Panc1 (cell line): ENCODE results near the gene TUB.

ENCODE experiments used
- CTCF ChIP-seq: fragments of 450-650 bp; IDR thresholded peaks from 2 replicates; pipeline ENCODE4 v1.5.1; 2017; ENCODE audit warnings: mild to moderate bottlenecking
- POLR2AphosphoS5 ChIP-seq: IDR thresholded peaks from 2 replicates; pipeline ENCODE4 v1.6.1; 2012; ENCODE audit warnings: mild to moderate bottlenecking, low read depth, low read length, moderate library complexity
- REST ChIP-seq, 2 experiments: IDR thresholded peaks; 2 replicates each; pipeline ENCODE4 v1.6.1; 2011 to 2012; ENCODE audit warnings: low read depth in 2 of 2, control low read depth in 1 of 2, low read length in 1 of 2, mild to moderate bottlenecking in 1 of 2, moderate library complexity in 1 of 2; ENCODE audit not compliant: insufficient read depth in 1 of 2

GRCh38 chr11:8034604-8035190 is 46.3 kb upstream of the TUB start:
- no peak for TF ChIP-seq CTCF
- no peak for TF ChIP-seq REST (IDR thresholded peaks at IDR 0.05; ENCODE audit: insufficient read depth in 1 of 2, low read depth in 2 of 2, low read length in 1 of 2)
- no peak for TF ChIP-seq POLR2AphosphoS5
